Panc1 (cell line): ENCODE measurements around the gene PXMP2. TPM values are rescaled to one million over a fixed set of nuclear protein-coding genes. Genes with fewer than 3 reads are reported as not detected.

Experiments used
- ATAC-seq: fragments of 200-7000 bp; cut with Tn5 transposase; 2 replicates; pipeline ENCODE4 v1.9.1; 2020; ENCODE audit warnings: mild to moderate bottlenecking, moderate library complexity
- BruUV-seq: library from RNA; stranded (reverse); fragments of 400-500 nt; replicated peaks from 2 replicates; lab custom pipeline; 2021; lab: Mats Ljungman, UMichigan
- CTCF ChIA-PET: fragments of 300-600 bp; sonication (Branson Sonifier 250); formaldehyde crosslinking; loops from one replicate; lab custom pipeline; 2022; ENCODE audit warnings: antibody characterized with exemption; lab: Charles Lee
- POLR2A ChIA-PET: fragments of 300-600 bp; sonication (Branson Sonifier 250); formaldehyde crosslinking; loops from one replicate; lab custom pipeline; 2022; ENCODE audit warnings: antibody characterized with exemption; lab: Charles Lee
- DNase-seq: peaks from one replicate; pipeline ENCODE4 v3.0.0-alpha.2; 2010; ENCODE audit warnings: low read depth, low spot score
- H3K27ac ChIP-seq: 2 replicates; pipeline ENCODE4 v1.5.1; 2011; ENCODE audit warnings: mild to moderate bottlenecking, low read length, inconsistent platforms
- H3K27me3 ChIP-seq: fragments of 200-500 bp; sonication (Bioruptor generic); 2 replicates; pipeline ENCODE4 v1.6.0; 2014; ENCODE audit warnings: low read length, inconsistent platforms; ENCODE audit not compliant: control insufficient read depth, insufficient read depth
- H3K36me3 ChIP-seq: fragments of 200-500 bp; sonication (Bioruptor generic); 2 replicates; pipeline ENCODE4 v1.5.1; 2014; ENCODE audit warnings: inconsistent platforms, mild to moderate bottlenecking, low read length, moderate library complexity; ENCODE audit not compliant: control insufficient read depth, insufficient read depth
- H3K4me1 ChIP-seq: 2 replicates; pipeline ENCODE4 v1.5.1; 2011; ENCODE audit warnings: inconsistent platforms, mild to moderate bottlenecking, low read length, moderate library complexity; ENCODE audit not compliant: control insufficient read depth, insufficient read depth
- H3K4me3 ChIP-seq, 2 experiments: 2 replicates each; pipeline ENCODE4 v1.5.1; 2011 to 2012; ENCODE audit warnings: low read depth in 2 of 2, low read length in 2 of 2, mild to moderate bottlenecking in 2 of 2, inconsistent platforms in 1 of 2, moderate library complexity in 1 of 2
- H3K9me3 ChIP-seq: fragments of 200-500 bp; sonication (Bioruptor generic); 2 replicates; pipeline ENCODE4 v1.5.1; 2014; ENCODE audit warnings: low read depth, mild to moderate bottlenecking, inconsistent platforms, low read length, moderate library complexity; ENCODE audit not compliant: control insufficient read depth, insufficient read depth
- CTCF ChIP-seq: fragments of 450-650 bp; IDR thresholded peaks from 2 replicates; pipeline ENCODE4 v1.5.1; 2017; ENCODE audit warnings: mild to moderate bottlenecking
- POLR2AphosphoS5 ChIP-seq: IDR thresholded peaks from 2 replicates; pipeline ENCODE4 v1.6.1; 2012; ENCODE audit warnings: mild to moderate bottlenecking, low read depth, low read length, moderate library complexity
- REST ChIP-seq, 2 experiments: IDR thresholded peaks; 2 replicates each; pipeline ENCODE4 v1.6.1; 2011 to 2012; ENCODE audit warnings: low read depth in 2 of 2, control low read depth in 1 of 2, low read length in 1 of 2, mild to moderate bottlenecking in 1 of 2, moderate library complexity in 1 of 2; ENCODE audit not compliant: insufficient read depth in 1 of 2
- SIN3A ChIP-seq: IDR thresholded peaks from 2 replicates; pipeline ENCODE4 v1.6.1; 2012; ENCODE audit warnings: low read depth, mild to moderate bottlenecking, low read length, moderate library complexity, borderline replicate concordance; ENCODE audit not compliant: insufficient read depth
- TCF7L2 ChIP-seq: IDR thresholded peaks from 2 replicates; pipeline ENCODE4 v1.6.1; 2011; ENCODE audit warnings: mild to moderate bottlenecking, low read depth, low read length, inconsistent platforms
- in situ Hi-C: cut with HindIII; loops from 2 replicates; pipeline ENCODE4 v1.10.0; 2016; ENCODE audit warnings: low sequenced_read_pairs, low pct_unique_long_range_greater_than_20kb
- intact Hi-C: fragments of 100-400 bp; cut with micrococcal nuclease; formaldehyde crosslinking; loops from one replicate; pipeline ENCODE4 v1.10.0; 2022; ENCODE audit not compliant: unreplicated experiment
- total RNA-seq: library from RNA; stranded (reverse); gene quantifications from one replicate; pipeline ENCODE4 v1.2.1, GENCODE V29; 2021; ENCODE audit not compliant: unreplicated experiment

Gene PXMP2
- total RNA-seq, 1 experiment from 2014 or later = 21.3 TPM

- intact Hi-C loops = no loop called here
- no TSS peak for BruUV-seq
- H3K4me1 ChIP-seq = no peaks in the 10 kb centered on the region
- ATAC-seq (no peak), DNase-seq (no peak)
- CTCF ChIA-PET = no interaction called here
- H3K27me3 ChIP-seq = no peaks in the 10 kb centered on the region
- TF ChIP-seq REST (IDR thresholded peaks at IDR 0.05; ENCODE audit: insufficient read depth in 1 of 2, low read depth in 2 of 2, low read length in 1 of 2) (no peak), SIN3A (no peak), TCF7L2 (no peak), POLR2AphosphoS5 (no peak; the same call in 1 of the 2 replicates), CTCF (no peak)
- in situ Hi-C loops = no loop called here
- H3K36me3 ChIP-seq = peaks cover 3% of the 10 kb centered on the region; the same call in 1 of the 2 replicates
- H3K4me3 ChIP-seq = no peak overlapping the region
- POLR2A ChIA-PET = no interaction called here
- H3K27ac ChIP-seq = no peak overlapping the region
- no peaks in the 10 kb centered on the region for H3K9me3 ChIP-seq
Observed at GRCh38 chr12:132672116-132672515, 15.3 kb upstream of the PXMP2 start.

GRCh38 chr12:132672678-132673077 lies 14.7 kb upstream of the PXMP2 start:
- CTCF ChIA-PET = no interaction called here
- in situ Hi-C loops = no loop called here
- ATAC-seq = no peak
- peaks cover 2% of the 10 kb centered on the region; the same call in 1 of the 2 replicates for H3K36me3 ChIP-seq
- POLR2A ChIA-PET = no interaction called here
- no peak overlapping the region for H3K27ac ChIP-seq
- TF ChIP-seq TCF7L2 = no peak
- no peak for DNase-seq
- no peaks in the 10 kb centered on the region for H3K27me3 ChIP-seq
- H3K4me1 ChIP-seq = no peaks in the 10 kb centered on the region
- intact Hi-C loops = no loop called here
- BruUV-seq = no TSS peak
- H3K4me3 ChIP-seq = no peak overlapping the region
- no peaks in the 10 kb centered on the region for H3K9me3 ChIP-seq

GRCh38 chr12:132673288-132674179 lies 13.9 kb upstream of the PXMP2 start:
- Histone ChIP-seq H3K27ac (no peak overlapping the region), H3K36me3 (peaks cover 2% of the 10 kb centered on the region; the same call in 1 of the 2 replicates), H3K4me3 (no peak overlapping the region), H3K4me1 (no peaks in the 10 kb centered on the region), H3K27me3 (no peaks in the 10 kb centered on the region), H3K9me3 (no peaks in the 10 kb centered on the region)
- no TSS peak for BruUV-seq
- DNase-seq (no peak), ATAC-seq (no peak)
- CTCF ChIA-PET = no interaction called here
- TF ChIP-seq POLR2AphosphoS5 = no peak
- 0 out of 4 replicates have a peak, but pooled peaks of 1 of the 2 experiments have one; percentile 10 for TF ChIP-seq REST (IDR thresholded peaks at IDR 0.05; ENCODE audit: insufficient read depth in 1 of 2, low read depth in 2 of 2, low read length in 1 of 2)
- in situ Hi-C loops (no loop called here), intact Hi-C loops (no loop called here)
- POLR2A ChIA-PET = no interaction called here
